GM19023 (cell line): Measurements from ENCODE around the gene LYZL2.
A peak's percentile ranks its signal among the peaks of the same experiment; 100 is the strongest.
"Not testable (repeated sequence)": the region's sequence is repeated elsewhere in the genome, so short reads cannot be mapped to it uniquely, and the experiment has no call there.

Source experiments
- ATAC-seq: cut with Tn5 transposase; IDR thresholded peaks from one replicate; pipeline ENCODE4 v1.9.1; 2021; ENCODE audit warnings: mild to moderate bottlenecking, moderate library complexity; ENCODE audit not compliant: unreplicated experiment

Gene LYZL2

GRCh38 chr10:30629653-30630052 lies at the start of gene LYZL2:
LYZL2 (minus strand) TSS chr10:30629753; CDS start chr10:30626915, 2,838 bp downstream.
- no peak for ATAC-seq

GRCh38 chr10:30677616-30678015 lies 48.1 kb upstream of the LYZL2 start:
- peak; percentile 63 for ATAC-seq

- ATAC-seq, result not testable (repeated sequence)
These were observed 47.6 kb upstream of the LYZL2 start for GRCh38 chr10:30677146-30677545.

- no peak for ATAC-seq
These were observed 46.5 kb upstream of the LYZL2 start for GRCh38 chr10:30675791-30676718.

- ATAC-seq, result no peak
These were observed 45.2 kb upstream of the LYZL2 start for GRCh38 chr10:30674796-30675195.

GRCh38 chr10:30673262-30673661 lies 43.7 kb upstream of the LYZL2 start:
- ATAC-seq, result not testable (repeated sequence)

- not testable (repeated sequence) for ATAC-seq
These were observed 42.8 kb upstream of the LYZL2 start for GRCh38 chr10:30672338-30672737.

GRCh38 chr10:30671026-30671616 lies 41.6 kb upstream of the LYZL2 start:
- ATAC-seq, result peak; percentile 64

- not testable (repeated sequence) for ATAC-seq
These were observed 38.4 kb upstream of the LYZL2 start for GRCh38 chr10:30667982-30668381.

- peak; percentile 69 for ATAC-seq
These were observed 33.9 kb upstream of the LYZL2 start for GRCh38 chr10:30663403-30663802.

GRCh38 chr10:30662814-30663213 lies 33.3 kb upstream of the LYZL2 start:
- no peak for ATAC-seq

GRCh38 chr10:30660314-30660713 lies 30.8 kb upstream of the LYZL2 start:
- ATAC-seq, result not testable (repeated sequence)

GRCh38 chr10:30656233-30656632 lies 26.7 kb upstream of the LYZL2 start:
- no peak for ATAC-seq

GRCh38 chr10:30655001-30655400 lies 25.4 kb upstream of the LYZL2 start:
- ATAC-seq, result not testable (repeated sequence)

- not testable (repeated sequence) for ATAC-seq
These were observed 22.2 kb upstream of the LYZL2 start for GRCh38 chr10:30651470-30652397.

GRCh38 chr10:30647089-30647488 lies 17.5 kb upstream of the LYZL2 start:
- ATAC-seq, result no peak

- ATAC-seq, result no peak
These were observed 15.8 kb upstream of the LYZL2 start for GRCh38 chr10:30645340-30645827.

GRCh38 chr10:30644408-30644861 lies 14.9 kb upstream of the LYZL2 start:
- ATAC-seq, result not testable (repeated sequence)

GRCh38 chr10:30643557-30644199 lies 14.1 kb upstream of the LYZL2 start:
- not testable (repeated sequence) for ATAC-seq

GRCh38 chr10:30642856-30643255 lies 13.3 kb upstream of the LYZL2 start:
- ATAC-seq, result not testable (repeated sequence)
